Heart right ventricle (tissue), 16 donors: ENCODE data around the gene CHRDL2. TPM values are rescaled to one million over a fixed set of nuclear protein-coding genes. Genes with fewer than 3 reads are reported as not detected.

Experiments
- ATAC-seq, 8 donors: fragments of 200-7000 bp; cut with Tn5 transposase; one replicate each; pipeline ENCODE4 v1.9.1; 2020; ENCODE audit warnings: mild to moderate bottlenecking in 8 of 8, moderate library complexity in 8 of 8, moderate number of reproducible peaks in 1 of 8
- DNase-seq, 2 donors: peaks; one replicate each; pipeline ENCODE4 v3.0.0-alpha.2; 2020
- H3K27ac ChIP-seq, 10 donors: fragments of 200-600 bp; sonication (generic) in 2 of 10; one replicate each; pipeline versions ENCODE4 v1.5.0 to v1.8.0; 2020 to 2022; ENCODE audit warnings: mild to moderate bottlenecking in 3 of 10
- H3K27me3 ChIP-seq, 7 donors: fragments of 200-600 bp; one replicate each; pipeline ENCODE4 v1.8.0; 2021 to 2022; ENCODE audit warnings: mild to moderate bottlenecking in 2 of 7
- H3K36me3 ChIP-seq, 9 donors: fragments of 200-600 bp; sonication (generic) in 1 of 9; one replicate each; pipeline versions ENCODE4 v1.5.0 to v1.8.0; 2020 to 2022; ENCODE audit warnings: mild to moderate bottlenecking in 2 of 9
- H3K4me1 ChIP-seq, 9 donors: fragments of 200-600 bp; sonication (generic) in 1 of 9; one replicate each; pipeline versions ENCODE4 v1.5.0 to v1.8.0; 2020 to 2022; ENCODE audit warnings: mild to moderate bottlenecking in 4 of 9
- H3K4me3 ChIP-seq, 10 donors: fragments of 200-600 bp; sonication (generic) in 2 of 10; one replicate each; pipeline versions ENCODE4 v1.5.0 to v1.8.0; 2020 to 2022; ENCODE audit warnings: mild to moderate bottlenecking in 7 of 10, moderate library complexity in 2 of 10
- H3K9me3 ChIP-seq, 11 donors: fragments of 200-600 bp in 10 of 11; sonication (generic) in 2 of 11; one replicate each; pipeline versions ENCODE4 v1.5.0 to v1.8.0; 2013 to 2022; ENCODE audit warnings: mild to moderate bottlenecking in 2 of 11, control low read depth in 1 of 11, moderate library complexity in 1 of 11
- WGBS, 2 donors: extraction: QIAGEN DNeasy Blood & Tissue Kit; methylation state at CpG; one replicate each; pipeline ENCODE4 v1.1.7; 2013; ENCODE audit warnings: inconsistent platforms in 1 of 2; 5-methylcytosine and 5-hydroxymethylcytosine counted together
- intact Hi-C, 10 donors: fragments of 100-400 bp; cut with DNase I; formaldehyde crosslinking; loops; one replicate each; pipeline versions ENCODE4 v1.11.1 to v1.14.2; 2022
- polyA plus RNA-seq, 2 donors: library from polyadenylated mRNA; stranded (reverse); fragments of 200-250 nt; gene quantifications; one replicate each; pipeline ENCODE4 v1.2.3, GENCODE V29; 2013
- total RNA-seq, 10 donors: library from RNA; stranded (reverse); fragmentation: NEBNext Ultra II Directional in 3 of 10; extraction: Animal tissue kit (Norgen Biotek cat#: 25700) in 3 of 10; gene quantifications; one replicate each; pipeline versions ENCODE4 v1.2.1 to v1.2.4, GENCODE V29; 2021 to 2023
- TF ChIP-seq, protein P1 (sequence below), 9 donors: fragments of 200-600 bp; sonication (generic) in 2 of 9; IDR thresholded peaks; one replicate each; pipeline versions ENCODE4 v1.5.0 to v1.8.0; 2021 to 2022; ENCODE audit warnings: antibody characterized with exemption in 9 of 9, mild to moderate bottlenecking in 5 of 9, moderate library complexity in 1 of 9
- donor health status: Arrhythmogenic right ventricular cardiomyopathy.
- donor health status: ischemic (EF 13 %, LVEDD 7.1; RV severe dilation, severe dysfunction).
- donor health status: healthy with polysubstance abuse.
- donor health status: DM: no; HTN: yes; CAD: no.
- donor health status: DM: no; HTN: no; CAD: no.
- donor health status: ischemic (EF 25% LVEDD 6.9; RV normal size, moderate dysfunction).
- donor health status: ischemic (EF 25% LVEDD 5.7; RV mildly dilated, moderate dysfunction).
- donor health status: healthy.
- donor health status: DM: yes; HTN: yes; CAD: no.
- donor health status: Ischemic cardiomyopathy.
- donor health status: ischemic (EF 35%, LVEDD 5.7; RV mildly dilated, moderate dysfunction).
- donor health status: nonischemic (EF 11% LVEDD 7.7; RV severe dilation, severe dysfunction).
- donor health status: DM: yes; HTN: yes; CAD: no.
- donor health status: PGD.
- donor health status: ischemic (EF 29% LVEDD 5.4; RV normal size, mild dysfunction).
- donor health status: nonischemic (EF 23%, LVEDD 6.1; RV moderate dilation, normal function).

CHRDL2 gene
- total and polyA plus RNA-seq, 12 donors, result 1.00 to 19.7 (median 6.7) TPM

- peaks cover 0 to 5% (median 0%) of the 10 kb centered on the region in 11 donors for H3K9me3 ChIP-seq
- ATAC-seq (no peak), DNase-seq (no peak)
- WGBS, 2 donors, result 61 to 85% methylated on average over 4 of the region's 4 CpGs
- TF ChIP-seq, protein P1, sequence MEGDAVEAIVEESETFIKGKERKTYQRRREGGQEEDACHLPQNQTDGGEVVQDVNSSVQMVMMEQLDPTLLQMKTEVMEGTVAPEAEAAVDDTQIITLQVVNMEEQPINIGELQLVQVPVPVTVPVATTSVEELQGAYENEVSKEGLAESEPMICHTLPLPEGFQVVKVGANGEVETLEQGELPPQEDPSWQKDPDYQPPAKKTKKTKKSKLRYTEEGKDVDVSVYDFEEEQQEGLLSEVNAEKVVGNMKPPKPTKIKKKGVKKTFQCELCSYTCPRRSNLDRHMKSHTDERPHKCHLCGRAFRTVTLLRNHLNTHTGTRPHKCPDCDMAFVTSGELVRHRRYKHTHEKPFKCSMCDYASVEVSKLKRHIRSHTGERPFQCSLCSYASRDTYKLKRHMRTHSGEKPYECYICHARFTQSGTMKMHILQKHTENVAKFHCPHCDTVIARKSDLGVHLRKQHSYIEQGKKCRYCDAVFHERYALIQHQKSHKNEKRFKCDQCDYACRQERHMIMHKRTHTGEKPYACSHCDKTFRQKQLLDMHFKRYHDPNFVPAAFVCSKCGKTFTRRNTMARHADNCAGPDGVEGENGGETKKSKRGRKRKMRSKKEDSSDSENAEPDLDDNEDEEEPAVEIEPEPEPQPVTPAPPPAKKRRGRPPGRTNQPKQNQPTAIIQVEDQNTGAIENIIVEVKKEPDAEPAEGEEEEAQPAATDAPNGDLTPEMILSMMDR (IDR thresholded peaks at IDR 0.05), result no peak
- no peaks in the 10 kb centered on the region for H3K27me3 ChIP-seq
- no peak overlapping the region for H3K4me3 ChIP-seq
- peaks cover 5 to 29% (median 11%) of the 10 kb centered on the region in 9 donors for H3K4me1 ChIP-seq
- no peaks in the 10 kb centered on the region for H3K36me3 ChIP-seq
- H3K27ac ChIP-seq, result no peak overlapping the region
- intact Hi-C loops, result no loop called here
Measured at GRCh38 chr11:74691755-74692154, 39.5 kb downstream of the CHRDL2 start.

- no peak overlapping the region for H3K4me3 ChIP-seq
- H3K36me3 ChIP-seq, result no peaks in the 10 kb centered on the region
- DNase-seq, result no peak
- H3K27ac ChIP-seq, result peak overlapping the region in 1 of 10 donors; percentile 74
- H3K27me3 ChIP-seq, result no peaks in the 10 kb centered on the region
- intact Hi-C loops, result no loop called here
- peaks cover 0 to 35% (median 0%) of the 10 kb centered on the region in 9 donors for H3K4me1 ChIP-seq
- 95 to 98% methylated on average over 4 of the region's 4 CpGs for WGBS, 2 donors
- TF ChIP-seq, protein P1 (IDR thresholded peaks at IDR 0.05), result no peak
- peak in 1 of 8 donors; percentile 6 for ATAC-seq
- H3K9me3 ChIP-seq, result peaks cover 0 to 12% (median 0%) of the 10 kb centered on the region in 11 donors
Measured at GRCh38 chr11:74689666-74690065, 41.6 kb downstream of the CHRDL2 start.

DNA sequence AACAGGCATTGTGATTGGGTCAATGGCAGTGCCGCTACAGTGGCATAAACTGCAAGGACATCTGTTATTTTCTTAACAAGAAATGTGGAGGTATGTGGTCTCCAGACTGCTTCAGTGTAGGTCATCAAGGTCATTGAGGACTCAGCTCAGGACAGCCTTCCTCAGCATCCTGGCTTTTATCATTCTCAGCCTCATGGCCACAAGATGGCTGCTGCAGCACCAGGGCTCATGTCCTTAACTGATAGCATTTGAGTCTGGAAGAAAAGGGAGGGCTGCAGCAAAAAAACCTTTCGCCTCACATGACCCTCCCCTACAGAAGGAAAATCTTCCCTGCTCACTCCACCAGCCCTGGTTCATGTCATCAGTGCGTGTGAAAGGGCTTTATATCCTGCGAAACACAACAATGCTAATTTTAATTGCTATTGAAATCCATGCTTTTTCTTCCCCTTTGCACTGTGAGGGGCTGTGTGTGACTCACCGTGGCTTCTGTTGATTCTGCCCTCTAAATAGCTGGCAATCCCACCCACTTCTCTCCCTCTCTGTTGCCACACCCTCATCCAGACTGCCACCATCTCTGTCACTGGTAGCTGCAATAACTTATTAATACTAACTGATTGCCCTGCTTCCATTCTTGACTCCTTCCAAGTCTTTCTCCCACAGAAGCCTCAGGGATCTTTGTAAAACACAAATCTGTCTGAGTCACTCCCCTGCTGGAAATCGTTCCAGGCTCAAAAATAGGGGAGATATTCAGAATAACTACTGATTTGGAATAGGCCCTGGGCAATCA is 43.8 kb downstream of the CHRDL2 start:
- H3K27ac ChIP-seq, result peak overlapping the region in 5 of 10 donors; percentile 43 to 74 (median 57)
- H3K27me3 ChIP-seq, result peaks cover 0 to 22% (median 5%) of the 10 kb centered on the region in 7 donors
- ATAC-seq (peak in 2 of 8 donors; percentile 6), DNase-seq (no peak)
- peaks cover 0 to 53% (median 5%) of the 10 kb centered on the region in 9 donors for H3K4me1 ChIP-seq
- intact Hi-C loops, result no loop called here
- 74 to 85% methylated on average over 6 of the region's 6 CpGs for WGBS, 2 donors
- no peaks in the 10 kb centered on the region for H3K36me3 ChIP-seq
- peaks cover 0 to 12% (median 0%) of the 10 kb centered on the region in 11 donors for H3K9me3 ChIP-seq
- no peak overlapping the region for H3K4me3 ChIP-seq
- TF ChIP-seq, protein P1 (IDR thresholded peaks at IDR 0.05), result no peak

GRCh38 chr11:74686792-74687191 is 44.4 kb downstream of the CHRDL2 start:
- 72 to 91% methylated on average over 4 of the region's 4 CpGs for WGBS, 2 donors
- intact Hi-C loops, result no loop called here
- DNase-seq, result no peak
- H3K27me3 ChIP-seq, result peaks cover 0 to 23% (median 5%) of the 10 kb centered on the region in 7 donors
- H3K4me1 ChIP-seq, result peaks cover 0 to 59% (median 11%) of the 10 kb centered on the region in 9 donors
- no peaks in the 10 kb centered on the region for H3K36me3 ChIP-seq
- H3K4me3 ChIP-seq, result no peak overlapping the region
- TF ChIP-seq, protein P1 (IDR thresholded peaks at IDR 0.05), result peak in 1 of 9 donors; percentile 11
- H3K9me3 ChIP-seq, result peaks cover 0 to 12% (median 0%) of the 10 kb centered on the region in 11 donors
- H3K27ac ChIP-seq, result peak overlapping the region in 5 of 10 donors; percentile 35 to 74 (median 57)
- peak in 1 of 8 donors; percentile 25 for ATAC-seq
